DMS79 treated with DMSO at 0.1 percent for 48 hours (cell line): ENCODE measurements around the gene ECHS1.

Experiments used
- DNase-seq: peaks from one replicate; lab custom pipeline; 2025; lab: John Stamatoyannopoulos, UW

ECHS1 gene

GRCh38 chr10:133358162-133358924 is 14.8 kb downstream of the ECHS1 start:
- DNase-seq, result no peak

GRCh38 chr10:133357285-133358161 is 15.6 kb downstream of the ECHS1 start, which contains the start of gene FUOM:
TSS of gene FUOM (minus strand) at chr10:133358019. CDS start at chr10:133358007, 12 bp downstream.
- DNase-seq, result no peak

- no peak for DNase-seq
These were observed 16.4 kb downstream of the ECHS1 start for GRCh38 chr10:133356549-133357284.

GRCh38 chr10:133355991-133356390 is 17.2 kb downstream of the ECHS1 start:
- DNase-seq, result no peak

GRCh38 chr10:133355266-133355665 is 17.9 kb downstream of the ECHS1 start:
- no peak for DNase-seq

GRCh38 chr10:133354672-133355240 is 18.4 kb downstream of the ECHS1 start:
- DNase-seq, result no peak

- no peak for DNase-seq
These were observed 19.1 kb downstream of the ECHS1 start for GRCh38 chr10:133353988-133354605.

- no peak for DNase-seq
These were observed 19.8 kb downstream of the ECHS1 start for GRCh38 chr10:133353202-133353959.

GRCh38 chr10:133351408-133352318 is 21.5 kb downstream of the ECHS1 start:
- no peak for DNase-seq

- no peak for DNase-seq
These were observed 22.2 kb downstream of the ECHS1 start for GRCh38 chr10:133350950-133351329.

- no peak for DNase-seq
These were observed 22.7 kb downstream of the ECHS1 start for GRCh38 chr10:133350283-133350949.

- DNase-seq, result no peak
These were observed 23.6 kb downstream of the ECHS1 start for GRCh38 chr10:133349577-133350011.

GRCh38 chr10:133349160-133349568 is 24.0 kb downstream of the ECHS1 start:
- no peak for DNase-seq

GRCh38 chr10:133347710-133348517 is 25.2 kb downstream of the ECHS1 start:
- DNase-seq, result no peak

GRCh38 chr10:133346413-133346812 is 26.7 kb downstream of the ECHS1 start:
- no peak for DNase-seq

- DNase-seq, result no peak
These were observed 28.9 kb downstream of the ECHS1 start for GRCh38 chr10:133344236-133344635.

GRCh38 chr10:133343558-133343957 is 29.6 kb downstream of the ECHS1 start:
- no peak for DNase-seq

GRCh38 chr10:133342942-133343341 is 30.2 kb downstream of the ECHS1 start:
- no peak for DNase-seq
